ENCODE measurements around the gene B4GALT5.

GRCh38 chr20:49750611-49751396, 37.1 kb upstream of the B4GALT5 start:
- TF ChIP-seq CTCF (conservative IDR thresholded peaks at IDR 0.05; ENCODE audit: low read length) = no peak
- TF ChIP-seq EZH2phosphoT487 (IDR thresholded peaks at IDR 0.05; ENCODE audit: borderline replicate concordance) = no peak

Measured in Loucy (cell line).